Thyroid gland (tissue), 4 donors: Measurements from ENCODE around the gene SLC9C2. TPM values are rescaled to one million over a fixed set of nuclear protein-coding genes. Genes with fewer than 3 reads are reported as not detected.

Source experiments
- DNase-seq, 2 donors: peaks; one replicate each; pipeline ENCODE4 v3.0.0-alpha.2; 2019
- H3K27ac ChIP-seq, 3 donors: fragments of 200-600 bp; sonication (generic); 1 replicate in 2 of 3; 2 replicates in 1 of 3; pipeline ENCODE4 v1.5.1; 2016 to 2019; ENCODE audit warnings: mild to moderate bottlenecking in 1 of 3, moderate library complexity in 1 of 3
- H3K27me3 ChIP-seq: fragments of 200-600 bp; sonication (generic); one replicate; pipeline ENCODE4 v1.5.1; 2019
- H3K36me3 ChIP-seq, 2 donors: fragments of 200-600 bp; sonication (generic); one replicate each; pipeline ENCODE4 v1.5.1; 2016 to 2019
- H3K4me1 ChIP-seq, 2 donors: fragments of 200-600 bp; sonication (generic); one replicate each; pipeline ENCODE4 v1.5.1; 2017 to 2019
- H3K4me3 ChIP-seq, 3 donors: fragments of 200-600 bp; sonication (generic); replicated peaks in 1 of 3; 1 replicate in 2 of 3; 2 replicates in 1 of 3; pipeline ENCODE4 v1.5.1; 2016; ENCODE audit warnings: mild to moderate bottlenecking in 1 of 3
- H3K9me3 ChIP-seq: fragments of 200-600 bp; sonication (generic); one replicate; pipeline ENCODE4 v1.5.1; 2017
- CTCF ChIP-seq, 6 experiments: fragments of 200-600 bp in 3 of 6; fragments of 450-650 bp in 3 of 6; sonication (generic) in 3 of 6; IDR thresholded peaks; one replicate each; pipeline ENCODE4 v1.5.1; 2016 to 2019; ENCODE audit warnings: antibody characterized with exemption in 6 of 6, mild to moderate bottlenecking in 2 of 6, inconsistent platforms in 1 of 6, moderate library complexity in 1 of 6
- POLR2A ChIP-seq, 2 donors: fragments of 450-650 bp; IDR thresholded peaks; one replicate each; pipeline ENCODE4 v1.6.1; 2017; ENCODE audit warnings: antibody characterized with exemption in 2 of 2, mild to moderate bottlenecking in 2 of 2, moderate library complexity in 1 of 2
- WGBS, 2 donors: methylation state at CpG; one replicate each; pipeline ENCODE4 v1.1.5; 2017; 5-methylcytosine and 5-hydroxymethylcytosine counted together
- intact Hi-C: fragments of 100-400 bp; cut with DNase I; formaldehyde crosslinking; loops from one replicate; pipeline ENCODE4 v1.15.1; 2023
- total RNA-seq, 4 donors: library from RNA; depleted of rRNA; stranded (reverse); fragments of >200 nt; gene quantifications; one replicate each; pipeline ENCODE4 v1.2.3, GENCODE V29; 2016

SLC9C2 gene
- total RNA-seq, 4 donors from 2014 or later, result not detected

GRCh38 chr1:173491508-173491907 is 111.4 kb downstream of the SLC9C2 start:
- 92 to 97% methylated on average over 2 of the region's 2 CpGs for WGBS, 2 donors
- DNase-seq, result no peak
- Histone ChIP-seq H3K4me1 (peaks cover 0 to 4% of the 10 kb centered on the region in 2 donors), H3K4me3 (no peak overlapping the region), H3K9me3 (no peaks in the 10 kb centered on the region), H3K27ac (no peak overlapping the region), H3K36me3 (peaks cover 22 to 27% of the 10 kb centered on the region in 2 donors), H3K27me3 (no peaks in the 10 kb centered on the region)
- intact Hi-C loops, result no loop called here
- TF ChIP-seq CTCF (IDR thresholded peaks at IDR 0.05), result no peak
- TF ChIP-seq POLR2A (IDR thresholded peaks at IDR 0.05), result no peak

GRCh38 chr1:173489929-173490328 is 112.9 kb downstream of the SLC9C2 start:
- Histone ChIP-seq H3K27me3 (no peaks in the 10 kb centered on the region), H3K4me1 (no peaks in the 10 kb centered on the region), H3K27ac (no peak overlapping the region), H3K4me3 (no peak overlapping the region), H3K36me3 (peaks cover 36 to 42% of the 10 kb centered on the region in 2 donors), H3K9me3 (no peaks in the 10 kb centered on the region)
- intact Hi-C loops, result no loop called here
- TF ChIP-seq POLR2A (IDR thresholded peaks at IDR 0.05), result no peak
- no peak for DNase-seq
- 99 to 100% methylated on average over 3 of the region's 3 CpGs for WGBS, 2 donors

- no peaks in the 10 kb centered on the region for H3K9me3 ChIP-seq
- H3K36me3 ChIP-seq, result peaks cover 42 to 47% of the 10 kb centered on the region in 2 donors
- 92 to 96% methylated on average over 5 of the region's 5 CpGs for WGBS, 2 donors
- no peak overlapping the region for H3K4me3 ChIP-seq
- no peak overlapping the region for H3K27ac ChIP-seq
- H3K27me3 ChIP-seq, result no peaks in the 10 kb centered on the region
- DNase-seq, result no peak
- TF ChIP-seq CTCF (IDR thresholded peaks at IDR 0.05) (no peak), POLR2A (IDR thresholded peaks at IDR 0.05) (no peak)
- H3K4me1 ChIP-seq, result no peaks in the 10 kb centered on the region
- intact Hi-C loops, result no loop called here
Observed at GRCh38 chr1:173489149-173489600, 113.7 kb downstream of the SLC9C2 start.

- intact Hi-C loops, result no loop called here
Observed at GRCh38 chr1:173488001-173488400, 114.9 kb downstream of the SLC9C2 start.

GRCh38 chr1:173485401-173485800 is 117.5 kb downstream of the SLC9C2 start:
- H3K4me1 ChIP-seq, result peaks cover 0 to 6% of the 10 kb centered on the region in 2 donors
- TF ChIP-seq CTCF (IDR thresholded peaks at IDR 0.05), result no peak
- no peak for TF ChIP-seq POLR2A (IDR thresholded peaks at IDR 0.05)
- no peak for DNase-seq
- peaks cover 72 to 76% of the 10 kb centered on the region in 2 donors for H3K36me3 ChIP-seq
- H3K9me3 ChIP-seq, result no peaks in the 10 kb centered on the region
- no peak overlapping the region for H3K4me3 ChIP-seq
- H3K27ac ChIP-seq, result no peak overlapping the region
- 92 to 97% methylated on average over 7 of the region's 7 CpGs for WGBS, 2 donors
- intact Hi-C loops, result no loop called here
- no peaks in the 10 kb centered on the region for H3K27me3 ChIP-seq

More at GRCh38 chr1:173488001-173488400, 114.9 kb downstream of the SLC9C2 start:
- H3K27ac ChIP-seq, result no peak overlapping the region
- DNase-seq, result no peak
- peaks cover 53 to 56% of the 10 kb centered on the region in 2 donors for H3K36me3 ChIP-seq
- WGBS, 2 donors, result 93 to 96% methylated on average over 2 of the region's 2 CpGs
- H3K4me3 ChIP-seq, result no peak overlapping the region
- H3K4me1 ChIP-seq, result no peaks in the 10 kb centered on the region
- TF ChIP-seq CTCF (IDR thresholded peaks at IDR 0.05) (no peak), POLR2A (IDR thresholded peaks at IDR 0.05) (no peak)
- no peaks in the 10 kb centered on the region for H3K27me3 ChIP-seq
- no peaks in the 10 kb centered on the region for H3K9me3 ChIP-seq
